IMR-90 (cell line): ENCODE results near the gene DTNA.

ENCODE experiments used
- CEBPB ChIP-seq: IDR thresholded peaks from 2 replicates; pipeline ENCODE4 v1.6.1; 2012; ENCODE audit warnings: low read depth, low read length, improper control_type of control experiment
- CHD1 ChIP-seq: IDR thresholded peaks from 2 replicates; pipeline ENCODE4 v1.6.1; 2012; ENCODE audit warnings: low read depth, low read length, improper control_type of control experiment
- CTCF ChIP-seq: conservative IDR thresholded peaks from 2 replicates; pipeline ENCODE4 v1.5.1; 2012; ENCODE audit warnings: mild to moderate bottlenecking, low read depth, low read length, improper control_type of control experiment
- MAFK ChIP-seq: IDR thresholded peaks from 2 replicates; pipeline ENCODE4 v1.6.1; 2012; ENCODE audit warnings: low read depth, low read length, improper control_type of control experiment
- NFE2L2 ChIP-seq: fragments of 150-350 bp; IDR thresholded peaks from 2 replicates; pipeline ENCODE4 v1.6.1; 2016; ENCODE audit warnings: low read depth, mild to moderate bottlenecking, low read length
- POLR2A ChIP-seq: IDR thresholded peaks from 2 replicates; pipeline ENCODE4 v1.6.1; 2012; ENCODE audit warnings: mild to moderate bottlenecking, low read depth, low read length
- RAD21 ChIP-seq: IDR thresholded peaks from 2 replicates; pipeline ENCODE4 v1.6.1; 2012; ENCODE audit warnings: low read length, improper control_type of control experiment
- RCOR1 ChIP-seq: IDR thresholded peaks from 2 replicates; pipeline ENCODE4 v1.6.1; 2012; ENCODE audit warnings: mild to moderate bottlenecking, low read length, improper control_type of control experiment; ENCODE audit not compliant: insufficient replicate concordance
- RFX5 ChIP-seq: IDR thresholded peaks from 2 replicates; pipeline ENCODE4 v1.8.0; 2012; ENCODE audit warnings: low read depth, mild to moderate bottlenecking, low read length, moderate library complexity
- USF2 ChIP-seq: fragments of 150-350 bp; IDR thresholded peaks from 2 replicates; pipeline ENCODE4 v1.6.1; 2017; ENCODE audit warnings: mild to moderate bottlenecking, antibody characterized with exemption, low read length, low read depth

GRCh38 chr18:34800381-34800780 is 90.3 kb downstream of the DTNA start:
- TF ChIP-seq RCOR1 (no peak), POLR2A (no peak), RAD21 (no peak), CEBPB (no peak), MAFK (no peak), CTCF (no peak), RFX5 (no peak), CHD1 (no peak), USF2 (no peak), NFE2L2 (no peak)
